ENCODE results near the gene CXCL14.

GRCh38 chr5:135584918-135585317 is 6.1 kb upstream of the CXCL14 start:
- TF ChIP-seq CTCF (conservative IDR thresholded peaks at IDR 0.05 in 1 of 2, IDR thresholded peaks at IDR 0.05 in 1 of 2; ENCODE audit: low read depth in 1 of 2, low read length in 2 of 2) (no peak), EZH2 (IDR thresholded peaks at IDR 0.05; ENCODE audit: low read length, missing control alignments) (no peak)

All from fibroblast of lung (primary cell).